ENCODE measurements around the gene FKBP1A. TPM values are rescaled to one million over a fixed set of nuclear protein-coding genes. Genes with fewer than 3 reads are reported as not detected.

The FKBP1A gene
- total RNA-seq, 1 experiment from 2014 or later = 209 TPM

GRCh38 chr20:1335961-1336698, 56.7 kb downstream of the FKBP1A start:
- H3K27me3 Mint-ChIP-seq (ENCODE audit: insufficient read depth, unreplicated experiment) = no peaks in the 10 kb centered on the region
- peaks cover 20% of the 10 kb centered on the region for H3K36me3 Mint-ChIP-seq (ENCODE audit: insufficient read depth, unreplicated experiment)
- TF ChIP-seq, protein P1, sequence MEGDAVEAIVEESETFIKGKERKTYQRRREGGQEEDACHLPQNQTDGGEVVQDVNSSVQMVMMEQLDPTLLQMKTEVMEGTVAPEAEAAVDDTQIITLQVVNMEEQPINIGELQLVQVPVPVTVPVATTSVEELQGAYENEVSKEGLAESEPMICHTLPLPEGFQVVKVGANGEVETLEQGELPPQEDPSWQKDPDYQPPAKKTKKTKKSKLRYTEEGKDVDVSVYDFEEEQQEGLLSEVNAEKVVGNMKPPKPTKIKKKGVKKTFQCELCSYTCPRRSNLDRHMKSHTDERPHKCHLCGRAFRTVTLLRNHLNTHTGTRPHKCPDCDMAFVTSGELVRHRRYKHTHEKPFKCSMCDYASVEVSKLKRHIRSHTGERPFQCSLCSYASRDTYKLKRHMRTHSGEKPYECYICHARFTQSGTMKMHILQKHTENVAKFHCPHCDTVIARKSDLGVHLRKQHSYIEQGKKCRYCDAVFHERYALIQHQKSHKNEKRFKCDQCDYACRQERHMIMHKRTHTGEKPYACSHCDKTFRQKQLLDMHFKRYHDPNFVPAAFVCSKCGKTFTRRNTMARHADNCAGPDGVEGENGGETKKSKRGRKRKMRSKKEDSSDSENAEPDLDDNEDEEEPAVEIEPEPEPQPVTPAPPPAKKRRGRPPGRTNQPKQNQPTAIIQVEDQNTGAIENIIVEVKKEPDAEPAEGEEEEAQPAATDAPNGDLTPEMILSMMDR (IDR thresholded peaks at IDR 0.05; ENCODE audit: unreplicated experiment) = no peak
- H3K27ac Mint-ChIP-seq (ENCODE audit: low read depth, unreplicated experiment) = no peak overlapping the region
- BruUV-seq (replicated peaks) = no TSS peak
- CTCF ChIA-PET = interaction anchor here (0.7 to 1.1 kb wide), 4 partner anchors 9 to 839 kb away, joined by 3 to 4 read pairs (median 4); no protein-coding TSS in a partner anchor
- POLR2A ChIA-PET = interaction anchor here (0.7 to 3.6 kb wide), 10 partner anchors 8 to 409 kb away, joined by 3 to 21 read pairs (median 4); partner anchors contain the start of genes FKBP1A and SDCBP2
- intact Hi-C loops (cut with micrococcal nuclease) = no loop called here
- H3K4me1 Mint-ChIP-seq (ENCODE audit: insufficient read depth, unreplicated experiment) = peaks cover 28% of the 10 kb centered on the region
- peak; percentile 66 for DNase-seq (ENCODE audit: unreplicated experiment)
- H3K9me3 Mint-ChIP-seq (ENCODE audit: unreplicated experiment) = no peaks in the 10 kb centered on the region
- no peak overlapping the region for H3K4me3 Mint-ChIP-seq (ENCODE audit: unreplicated experiment)

GRCh38 chr20:1334761-1335160, 58.1 kb downstream of the FKBP1A start:
- BruUV-seq (replicated peaks) = no TSS peak

GRCh38 chr20:1334370-1334731, 58.5 kb downstream of the FKBP1A start:
- H3K9me3 Mint-ChIP-seq (ENCODE audit: unreplicated experiment) = no peaks in the 10 kb centered on the region
- ChIA-PET POLR2A (interaction anchor here (3.6 kb wide), 1 partner anchor 9 kb away, joined by 21 read pairs; no protein-coding TSS in a partner anchor), CTCF (interaction anchor here (0.7 to 1.1 kb wide), 2 partner anchors 24 to 125 kb away, joined by 3 read pairs; no protein-coding TSS in a partner anchor)
- peaks cover 14% of the 10 kb centered on the region for H3K36me3 Mint-ChIP-seq (ENCODE audit: insufficient read depth, unreplicated experiment)
- BruUV-seq (replicated peaks) = no TSS peak
- H3K4me1 Mint-ChIP-seq (ENCODE audit: insufficient read depth, unreplicated experiment) = peaks cover 46% of the 10 kb centered on the region
- intact Hi-C loops (cut with micrococcal nuclease) = no loop called here
- no peak overlapping the region for H3K27ac Mint-ChIP-seq (ENCODE audit: low read depth, unreplicated experiment)
- no peak for DNase-seq (ENCODE audit: unreplicated experiment)
- H3K27me3 Mint-ChIP-seq (ENCODE audit: insufficient read depth, unreplicated experiment) = no peaks in the 10 kb centered on the region
- no peak overlapping the region for H3K4me3 Mint-ChIP-seq (ENCODE audit: unreplicated experiment)
- TF ChIP-seq, protein P1 (IDR thresholded peaks at IDR 0.05; ENCODE audit: unreplicated experiment) = no peak

More at GRCh38 chr20:1334761-1335160, 58.1 kb downstream of the FKBP1A start:
- H3K9me3 Mint-ChIP-seq (ENCODE audit: unreplicated experiment) = no peaks in the 10 kb centered on the region
- H3K4me3 Mint-ChIP-seq (ENCODE audit: unreplicated experiment) = no peak overlapping the region
- POLR2A ChIA-PET = interaction anchor here (3.6 kb wide), 1 partner anchor 9 kb away, joined by 21 read pairs; no protein-coding TSS in a partner anchor
- no peaks in the 10 kb centered on the region for H3K27me3 Mint-ChIP-seq (ENCODE audit: insufficient read depth, unreplicated experiment)
- TF ChIP-seq, protein P1 (IDR thresholded peaks at IDR 0.05; ENCODE audit: unreplicated experiment) = no peak
- peak; percentile 55 for DNase-seq (ENCODE audit: unreplicated experiment)
- no peak overlapping the region for H3K27ac Mint-ChIP-seq (ENCODE audit: low read depth, unreplicated experiment)
- peaks cover 14% of the 10 kb centered on the region for H3K36me3 Mint-ChIP-seq (ENCODE audit: insufficient read depth, unreplicated experiment)
- intact Hi-C loops (cut with micrococcal nuclease) = no loop called here
- CTCF ChIA-PET = interaction anchor here (0.7 to 1.1 kb wide), 2 partner anchors 23 to 125 kb away, joined by 3 read pairs; no protein-coding TSS in a partner anchor
- H3K4me1 Mint-ChIP-seq (ENCODE audit: insufficient read depth, unreplicated experiment) = peaks cover 42% of the 10 kb centered on the region

Measured in MCF 10A (cell line).